Stomach (tissue), 4 donors: ENCODE results near the gene TNNI3K.

Experiments used
- POLR2A ChIP-seq, 4 donors: fragments of 450-650 bp; IDR thresholded peaks; one replicate each; pipeline ENCODE4 v1.6.1; 2016; ENCODE audit warnings: antibody characterized with exemption in 4 of 4, control low read depth in 2 of 4, mild to moderate bottlenecking in 1 of 4, moderate library complexity in 1 of 4
- TF ChIP-seq, protein P1 (sequence below), 7 experiments: fragments of 450-650 bp in 4 of 7; fragments of 200-600 bp in 3 of 7; sonication (generic) in 3 of 7; IDR thresholded peaks; one replicate each; pipeline ENCODE4 v1.5.1; 2016 to 2019; ENCODE audit warnings: antibody characterized with exemption in 7 of 7, control low read depth in 2 of 7, mild to moderate bottlenecking in 1 of 7

- TF ChIP-seq, protein P1, sequence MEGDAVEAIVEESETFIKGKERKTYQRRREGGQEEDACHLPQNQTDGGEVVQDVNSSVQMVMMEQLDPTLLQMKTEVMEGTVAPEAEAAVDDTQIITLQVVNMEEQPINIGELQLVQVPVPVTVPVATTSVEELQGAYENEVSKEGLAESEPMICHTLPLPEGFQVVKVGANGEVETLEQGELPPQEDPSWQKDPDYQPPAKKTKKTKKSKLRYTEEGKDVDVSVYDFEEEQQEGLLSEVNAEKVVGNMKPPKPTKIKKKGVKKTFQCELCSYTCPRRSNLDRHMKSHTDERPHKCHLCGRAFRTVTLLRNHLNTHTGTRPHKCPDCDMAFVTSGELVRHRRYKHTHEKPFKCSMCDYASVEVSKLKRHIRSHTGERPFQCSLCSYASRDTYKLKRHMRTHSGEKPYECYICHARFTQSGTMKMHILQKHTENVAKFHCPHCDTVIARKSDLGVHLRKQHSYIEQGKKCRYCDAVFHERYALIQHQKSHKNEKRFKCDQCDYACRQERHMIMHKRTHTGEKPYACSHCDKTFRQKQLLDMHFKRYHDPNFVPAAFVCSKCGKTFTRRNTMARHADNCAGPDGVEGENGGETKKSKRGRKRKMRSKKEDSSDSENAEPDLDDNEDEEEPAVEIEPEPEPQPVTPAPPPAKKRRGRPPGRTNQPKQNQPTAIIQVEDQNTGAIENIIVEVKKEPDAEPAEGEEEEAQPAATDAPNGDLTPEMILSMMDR (IDR thresholded peaks at IDR 0.05), result no peak
- TF ChIP-seq POLR2A (IDR thresholded peaks at IDR 0.05), result no peak
Measured at GRCh38 chr1:74571891-74572290, 336.7 kb downstream of the TNNI3K start.
